Fibroblast of the conjunctiva (primary cell): ENCODE measurements around the gene CDX2.

Experiments
- DNase-seq: peaks from one replicate; pipeline ENCODE4 v3.0.0-alpha.2; 2010; ENCODE audit warnings: low read depth

Gene CDX2

DNA sequence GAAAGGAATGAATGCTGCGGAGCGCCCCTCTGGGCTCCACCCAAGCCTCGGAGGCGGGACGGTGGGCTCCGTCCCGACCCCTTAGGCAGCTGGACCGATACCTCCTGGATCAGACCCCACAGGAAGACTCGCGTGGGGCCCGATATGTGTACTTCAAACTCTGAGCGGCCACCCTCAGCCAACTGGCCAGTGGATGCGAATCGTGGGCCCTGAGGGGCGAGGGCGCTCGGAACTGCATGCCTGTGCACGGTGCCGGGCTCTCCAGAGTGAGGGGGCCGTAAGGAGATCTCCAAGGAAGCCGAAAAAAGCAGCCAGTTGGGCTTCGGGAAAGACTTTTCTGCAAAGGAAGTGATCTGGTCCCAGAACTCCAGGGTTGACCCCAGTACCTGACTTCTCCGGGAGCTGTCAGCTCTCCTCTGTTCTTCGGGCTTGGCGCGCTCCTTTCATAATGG, 40.7 kb downstream of the CDX2 start:
- no peak for DNase-seq

DNA sequence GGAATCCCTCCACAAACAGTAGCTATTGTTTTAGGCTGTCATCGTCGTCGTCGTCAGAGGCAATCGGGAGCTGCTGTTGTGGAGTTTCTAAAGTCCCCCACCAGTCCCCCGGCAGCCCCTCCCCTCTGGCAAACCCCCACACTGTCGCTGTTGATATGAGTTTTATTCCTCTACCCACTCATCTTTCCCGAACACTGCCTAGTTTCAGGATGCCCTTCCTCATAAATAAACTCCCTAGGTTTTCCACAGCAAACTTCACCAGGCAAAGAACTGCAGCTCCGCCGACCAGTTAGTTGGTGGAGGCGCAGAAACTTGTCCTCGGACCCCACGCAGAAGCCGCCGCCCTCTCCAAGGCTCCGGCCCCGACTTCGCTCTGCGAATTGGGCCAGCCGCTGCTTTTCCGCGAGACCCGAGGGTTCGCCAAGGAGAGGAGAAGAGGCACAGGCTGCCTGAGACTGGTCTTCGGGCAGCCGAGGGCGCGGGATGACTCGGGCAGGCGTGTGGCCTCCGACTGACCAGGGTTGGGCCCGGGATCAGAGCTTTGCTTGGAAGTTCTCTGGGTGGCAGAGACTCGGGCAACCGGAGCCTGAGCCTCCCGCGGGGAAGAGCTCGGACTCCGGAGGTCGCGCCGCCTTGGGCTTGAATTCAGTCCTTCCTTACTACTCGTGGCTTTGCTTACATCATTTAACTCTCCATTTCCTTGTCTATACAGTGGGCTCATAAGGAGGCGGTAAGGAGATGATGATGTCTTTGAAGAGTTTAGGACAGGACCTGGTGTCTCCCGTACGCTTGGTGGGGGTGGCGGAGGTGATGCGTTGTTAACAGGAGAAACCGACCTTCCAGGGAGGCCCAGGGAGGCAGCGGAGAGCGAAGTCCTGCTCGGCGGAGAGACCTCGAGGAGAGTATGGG, 41.4 kb downstream of the CDX2 start:
- no peak for DNase-seq

DNA sequence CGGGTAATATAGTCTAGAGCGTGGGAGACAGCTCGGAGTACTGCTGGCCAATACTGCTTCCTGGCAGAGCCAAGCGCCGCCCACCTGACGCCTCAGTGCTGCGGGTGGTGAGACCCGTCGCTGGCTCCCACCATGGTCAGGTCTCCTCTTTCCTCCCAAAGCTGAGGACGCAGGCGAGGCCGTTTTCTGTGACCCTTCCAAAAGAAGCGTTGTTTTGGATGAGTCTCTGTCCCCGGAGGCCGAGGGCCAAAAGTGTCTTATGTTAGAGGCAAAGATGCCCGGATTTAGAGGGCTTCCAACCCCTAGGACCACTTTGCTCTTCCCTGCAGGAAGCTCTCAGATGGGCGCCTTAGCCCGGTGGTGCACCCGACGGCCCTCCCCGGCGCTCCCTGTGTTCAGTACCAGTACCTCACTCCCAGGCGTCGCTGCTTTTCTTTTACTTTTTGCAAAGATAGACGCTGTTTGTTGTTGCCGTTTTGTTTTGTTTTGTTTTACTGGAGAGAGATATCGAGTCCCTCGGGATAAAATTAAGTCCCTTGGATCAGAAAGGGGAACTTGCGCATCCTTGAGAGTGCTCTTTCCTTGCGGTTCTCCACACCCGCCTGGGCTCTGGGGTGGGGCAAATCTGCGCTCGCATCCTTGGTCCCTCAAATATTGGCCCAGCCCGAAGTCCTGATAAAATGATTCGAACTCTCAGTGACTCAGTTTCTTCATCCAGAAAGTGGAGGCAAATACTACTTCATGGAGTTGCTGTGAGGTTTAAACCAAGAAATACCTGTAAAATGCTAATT, 42.3 kb downstream of the CDX2 start:
- no peak for DNase-seq

DNA sequence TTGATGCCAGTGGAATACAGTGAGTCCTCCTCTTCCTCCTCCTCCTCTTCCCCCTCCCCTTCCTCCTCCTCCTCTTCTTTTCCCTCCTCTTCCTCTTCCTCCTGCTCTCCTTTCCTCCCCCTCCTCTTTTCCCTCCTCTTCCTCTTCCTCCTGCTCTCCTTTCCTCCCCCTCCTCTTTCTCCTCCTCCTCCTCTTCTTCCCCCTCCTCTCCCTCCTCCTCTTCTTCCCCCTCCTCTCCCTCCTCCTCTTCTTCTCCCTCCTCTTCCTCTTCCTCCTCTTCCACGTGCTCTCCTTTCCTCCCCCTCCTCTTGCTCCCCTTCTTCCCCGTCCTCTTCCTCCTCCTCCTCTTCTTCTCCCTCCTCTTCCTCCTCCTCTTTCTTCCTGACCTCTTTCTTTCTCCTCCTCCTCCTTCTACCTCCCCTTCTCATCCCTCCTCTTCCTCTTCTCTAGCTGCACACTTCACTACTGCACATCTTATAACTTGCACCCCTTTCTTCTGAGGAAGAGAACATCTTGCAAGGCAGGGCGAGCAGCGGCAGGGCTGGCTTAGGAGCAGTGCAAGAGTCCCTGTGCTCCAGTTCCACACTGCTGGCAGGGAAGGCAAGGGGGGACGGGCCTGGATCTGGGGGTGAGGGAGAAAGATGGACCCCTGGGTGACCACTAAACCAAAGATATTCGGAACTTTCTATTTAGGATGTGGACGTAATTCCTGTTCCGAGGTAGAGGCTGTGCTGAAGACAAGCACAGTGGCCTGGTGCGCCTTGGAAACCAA, 43.7 kb downstream of the CDX2 start:
- no peak for DNase-seq

DNA sequence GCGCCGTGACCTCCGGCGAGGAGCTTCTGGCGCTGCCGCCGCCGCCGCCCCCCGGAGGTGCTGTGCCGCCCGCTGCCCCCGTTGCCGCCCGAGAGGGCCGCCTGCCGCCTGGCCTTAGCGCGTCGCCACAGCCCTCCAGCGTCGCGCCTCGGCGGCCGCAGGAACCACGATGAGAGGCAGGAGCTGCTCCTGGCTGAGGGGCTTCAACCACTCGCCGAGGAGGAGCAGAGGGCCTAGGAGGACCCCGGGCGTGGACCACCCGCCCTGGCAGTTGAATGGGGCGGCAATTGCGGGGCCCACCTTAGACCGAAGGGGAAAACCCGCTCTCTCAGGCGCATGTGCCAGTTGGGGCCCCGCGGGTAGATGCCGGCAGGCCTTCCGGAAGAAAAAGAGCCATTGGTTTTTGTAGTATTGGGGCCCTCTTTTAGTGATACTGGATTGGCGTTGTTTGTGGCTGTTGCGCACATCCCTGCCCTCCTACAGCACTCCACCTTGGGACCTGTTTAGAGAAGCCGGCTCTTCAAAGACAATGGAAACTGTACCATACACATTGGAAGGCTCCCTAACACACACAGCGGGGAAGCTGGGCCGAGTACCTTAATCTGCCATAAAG, 44.5 kb downstream of the CDX2 start:
- DNase-seq, result no peak

DNA sequence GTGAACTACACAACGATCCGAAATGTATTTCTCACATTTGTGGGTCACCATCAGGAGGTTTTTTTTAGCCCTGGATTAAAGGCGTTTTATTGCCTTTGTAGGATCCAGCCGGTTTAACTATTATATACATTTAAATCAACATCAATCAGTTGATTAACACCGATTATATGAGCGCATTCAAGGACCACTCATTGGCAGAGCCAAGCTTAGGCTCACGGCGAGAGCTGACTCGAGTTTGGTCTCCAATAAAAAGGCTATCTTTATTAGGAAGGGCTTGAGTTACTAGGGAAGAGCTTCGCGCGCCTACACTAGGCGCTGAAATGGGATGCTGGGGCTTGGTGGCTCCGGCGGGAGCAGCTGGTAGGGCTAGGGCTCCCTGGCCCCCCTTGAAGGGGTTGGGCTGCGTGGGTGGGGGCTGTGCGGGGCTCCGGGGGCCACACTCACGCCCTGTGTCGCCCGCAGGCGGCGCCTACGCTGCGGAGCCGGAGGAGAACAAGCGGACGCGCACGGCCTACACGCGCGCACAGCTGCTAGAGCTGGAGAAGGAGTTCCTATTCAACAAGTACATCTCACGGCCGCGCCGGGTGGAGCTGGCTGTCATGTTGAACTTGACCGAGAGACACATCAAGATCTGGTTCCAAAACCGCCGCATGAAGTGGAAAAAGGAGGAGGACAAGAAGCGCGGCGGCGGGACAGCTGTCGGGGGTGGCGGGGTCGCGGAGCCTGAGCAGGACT, 45.2 kb downstream of the CDX2 start:
- DNase-seq, result no peak

DNA sequence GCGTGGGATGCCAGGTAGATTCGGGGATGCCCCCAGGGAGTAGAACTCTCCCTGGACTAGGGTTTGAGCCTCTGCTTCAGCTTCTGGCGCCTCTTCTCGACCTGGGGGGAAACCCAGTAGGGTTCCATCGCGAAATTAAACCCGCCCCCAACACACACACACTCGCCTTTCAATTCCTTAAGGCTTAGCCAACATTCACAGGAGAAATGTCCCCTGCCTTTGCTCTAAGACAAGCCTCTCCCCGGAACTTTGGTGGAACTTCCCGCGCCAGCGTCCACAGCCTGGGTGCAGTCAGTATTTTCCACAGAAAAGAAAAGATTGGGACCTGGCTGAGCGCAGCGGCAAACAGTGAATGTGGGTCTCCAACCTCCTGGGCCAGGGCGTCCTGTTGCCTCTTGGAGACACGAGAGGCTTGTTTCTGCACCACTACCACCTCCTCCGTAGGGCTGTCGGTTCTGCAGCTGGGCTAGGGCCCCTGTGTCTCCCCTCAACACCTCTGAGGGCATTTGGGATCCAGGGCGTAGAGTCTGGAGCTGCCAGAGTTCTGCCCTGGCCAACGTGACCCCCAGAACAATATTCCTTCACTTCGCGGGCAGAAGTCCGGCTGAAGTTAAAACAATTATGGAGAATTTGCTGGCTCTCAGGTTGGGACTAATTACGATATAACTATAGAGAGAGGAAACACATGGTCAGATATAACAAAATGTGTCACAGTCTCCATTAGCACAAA, 46.1 kb downstream of the CDX2 start:
- DNase-seq, result no peak

DNA sequence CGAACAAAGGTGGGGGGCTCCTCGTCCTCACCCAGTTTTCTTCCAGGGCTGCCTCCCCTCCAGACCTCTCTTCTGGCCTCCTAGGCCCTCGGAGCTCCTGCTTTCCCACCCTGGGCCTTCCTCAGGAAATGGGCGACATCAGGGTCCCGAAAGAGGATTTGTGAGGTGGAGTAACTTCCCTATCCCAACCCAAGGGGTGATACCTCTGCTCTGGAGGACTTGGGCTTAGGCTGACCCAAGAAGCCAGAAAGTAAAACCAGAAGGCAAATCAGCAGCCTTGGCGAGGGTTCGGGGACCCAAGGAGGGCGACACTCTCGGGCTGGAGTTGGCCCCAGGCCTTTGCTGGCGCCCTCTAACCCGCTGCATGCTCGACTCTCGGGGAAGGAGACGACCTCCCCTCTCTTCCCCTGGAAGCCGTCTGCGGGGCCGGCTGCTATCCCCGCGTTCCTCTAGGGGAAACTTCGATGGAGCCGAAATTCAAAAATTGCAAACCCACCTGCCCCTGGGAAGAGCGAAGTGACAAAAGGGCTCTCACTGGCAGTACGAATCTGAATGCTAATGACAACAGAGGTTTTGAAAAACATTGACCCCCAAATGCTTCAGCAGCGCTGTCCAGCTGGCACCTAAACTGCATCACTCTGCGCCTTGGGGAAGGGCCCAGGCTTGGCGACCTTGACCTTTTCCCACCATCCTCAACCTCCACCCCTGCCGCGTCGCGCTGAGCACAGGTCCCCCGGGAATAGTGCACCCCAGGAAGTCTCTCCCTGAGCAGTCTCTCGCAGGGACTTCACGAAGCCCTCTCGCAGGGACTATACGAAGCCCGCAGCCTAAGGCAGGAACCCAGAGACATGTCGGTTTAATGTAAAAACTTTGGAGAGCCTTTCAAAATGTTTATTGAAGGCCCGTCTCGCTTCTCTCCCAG, 46.9 kb downstream of the CDX2 start:
- DNase-seq, result no peak

DNA sequence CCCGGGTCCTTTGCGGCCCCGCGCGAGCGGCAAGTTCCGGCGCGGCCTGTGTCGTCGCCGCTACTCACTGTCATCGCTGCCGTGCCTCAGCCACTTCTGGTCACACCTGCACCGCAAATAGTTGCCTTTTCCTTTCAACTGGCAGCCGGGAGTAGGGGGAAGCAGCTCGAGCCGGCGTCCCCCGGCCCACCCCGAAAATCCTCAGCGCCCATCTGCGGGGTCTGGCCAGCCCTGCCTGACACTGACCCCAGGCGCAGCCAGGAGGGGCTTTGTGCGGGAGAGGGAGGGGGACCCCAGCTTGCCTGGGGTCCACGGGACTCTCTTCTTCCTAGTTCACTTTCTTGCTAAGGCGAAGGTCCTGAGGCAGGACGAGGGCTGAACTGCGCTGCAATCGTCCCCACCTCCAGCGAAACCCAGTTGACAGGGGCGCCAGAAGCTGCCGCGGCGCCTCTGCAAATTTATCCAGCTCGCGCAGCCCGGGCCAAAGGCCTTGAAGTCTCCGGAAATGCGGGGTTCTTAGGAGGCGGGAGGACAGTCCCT, 47.6 kb downstream of the CDX2 start:
- no peak for DNase-seq

DNA sequence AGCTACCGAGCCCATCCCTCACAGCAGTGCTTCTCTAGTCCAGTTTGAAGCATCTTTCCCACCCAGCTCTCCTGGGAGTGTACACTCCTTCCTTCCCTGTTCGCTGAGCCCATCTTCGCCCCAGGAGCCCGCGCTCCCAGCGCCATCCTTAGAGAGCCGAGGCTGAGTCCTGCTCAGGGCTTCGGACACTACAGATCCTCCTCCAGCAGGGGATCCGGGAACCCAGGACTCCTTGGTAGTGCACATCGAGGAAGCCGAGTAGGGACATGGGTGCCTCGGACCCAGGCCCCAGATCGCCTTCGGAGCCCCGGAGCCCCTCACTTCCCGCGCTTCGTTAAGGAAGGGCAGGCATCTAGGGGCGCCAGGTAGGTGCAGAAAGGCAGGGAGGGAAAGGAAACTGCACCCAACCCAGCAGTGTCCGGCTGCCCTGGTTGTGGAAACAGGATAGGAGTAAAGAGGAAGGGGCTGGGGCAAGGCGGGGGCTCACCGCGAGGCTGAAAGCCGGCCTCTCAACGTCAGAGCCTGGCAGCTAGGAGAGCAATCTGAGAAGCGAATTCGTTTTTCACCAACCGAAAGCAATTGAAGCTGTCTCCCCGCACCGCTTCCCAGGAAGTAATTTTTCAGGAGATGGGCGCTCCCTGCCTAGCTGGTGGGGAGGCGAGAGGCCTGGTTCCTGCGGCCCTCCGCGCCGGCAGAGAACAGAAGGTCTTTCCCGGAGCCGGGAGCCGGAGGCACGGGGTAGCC, 48.3 kb downstream of the CDX2 start:
- DNase-seq, result no peak

DNA sequence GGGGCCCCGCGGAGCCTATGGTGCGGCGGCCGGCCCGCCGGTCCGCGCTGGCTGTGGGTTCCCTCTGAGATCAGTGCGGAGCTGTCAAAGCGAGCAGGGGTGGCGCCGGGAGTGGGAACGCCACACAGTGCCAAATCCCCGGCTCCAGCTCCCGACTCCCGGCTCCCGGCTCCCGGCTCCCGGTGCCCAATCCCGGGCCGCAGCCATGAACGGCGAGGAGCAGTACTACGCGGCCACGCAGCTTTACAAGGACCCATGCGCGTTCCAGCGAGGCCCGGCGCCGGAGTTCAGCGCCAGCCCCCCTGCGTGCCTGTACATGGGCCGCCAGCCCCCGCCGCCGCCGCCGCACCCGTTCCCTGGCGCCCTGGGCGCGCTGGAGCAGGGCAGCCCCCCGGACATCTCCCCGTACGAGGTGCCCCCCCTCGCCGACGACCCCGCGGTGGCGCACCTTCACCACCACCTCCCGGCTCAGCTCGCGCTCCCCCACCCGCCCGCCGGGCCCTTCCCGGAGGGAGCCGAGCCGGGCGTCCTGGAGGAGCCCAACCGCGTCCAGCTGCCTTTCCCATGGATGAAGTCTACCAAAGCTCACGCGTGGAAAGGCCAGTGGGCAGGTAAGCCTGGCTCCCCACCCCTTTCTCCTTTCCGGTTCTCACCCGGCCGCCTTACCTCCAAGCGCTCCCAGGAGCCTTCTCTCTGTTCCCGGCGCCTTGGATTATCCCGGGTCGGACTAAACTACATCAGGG, 49.0 kb downstream of the CDX2 start, which contains the start of gene PDX1:
TSS of gene PDX1 (plus strand) at position 67 of the 743 bp plus-strand sequence. CDS start at position 206, 139 bp downstream.
- DNase-seq, result no peak

DNA sequence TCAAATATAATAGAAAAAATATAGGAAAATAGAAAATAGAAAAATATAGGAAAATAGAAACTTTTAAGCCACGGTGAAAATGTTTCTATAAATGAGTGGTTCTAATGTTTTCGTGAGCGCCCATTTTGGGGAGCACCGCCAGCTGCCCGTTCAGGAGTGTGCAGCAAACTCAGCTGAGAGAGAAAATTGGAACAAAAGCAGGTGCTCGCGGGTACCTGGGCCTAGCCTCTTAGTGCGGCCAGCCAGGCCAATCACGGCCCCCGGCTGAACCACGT, 49.5 kb downstream of the CDX2 start:
- DNase-seq, result no peak

DNA sequence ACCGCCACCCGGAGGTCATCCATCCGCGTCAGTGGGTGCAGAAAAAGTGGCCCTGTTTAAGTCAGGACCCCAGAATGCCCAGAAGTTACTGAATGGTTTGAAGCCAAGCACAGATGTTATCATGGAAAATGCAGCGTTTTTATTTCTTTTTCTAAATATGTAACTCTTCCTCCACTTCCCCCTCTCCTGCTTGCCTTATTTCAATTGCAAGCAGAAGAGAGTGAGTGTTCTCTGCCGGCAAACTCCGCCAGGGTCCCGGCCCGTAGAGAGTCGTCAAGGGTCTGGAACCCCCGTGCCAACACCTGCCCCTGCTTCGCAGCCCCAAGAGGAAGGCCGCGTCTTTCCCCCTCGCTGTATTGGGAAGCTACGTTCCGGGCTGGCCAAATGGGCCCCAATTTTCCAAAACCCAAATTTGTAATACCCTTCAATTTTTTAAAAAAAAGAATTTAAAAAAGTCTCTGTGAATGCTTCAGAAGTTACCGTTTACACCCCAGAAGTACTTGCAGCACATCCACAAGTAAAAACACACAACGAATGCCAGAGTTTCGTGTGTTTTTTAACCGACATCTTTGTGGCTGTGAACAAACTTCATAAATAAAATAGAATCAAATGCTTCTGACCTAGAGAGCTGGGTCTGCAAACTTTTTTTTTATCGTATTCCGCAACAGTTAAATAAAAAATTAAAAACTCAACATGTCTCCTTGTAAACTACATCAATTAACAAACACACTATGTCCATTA, 50.0 kb downstream of the CDX2 start:
- no peak for DNase-seq

DNA sequence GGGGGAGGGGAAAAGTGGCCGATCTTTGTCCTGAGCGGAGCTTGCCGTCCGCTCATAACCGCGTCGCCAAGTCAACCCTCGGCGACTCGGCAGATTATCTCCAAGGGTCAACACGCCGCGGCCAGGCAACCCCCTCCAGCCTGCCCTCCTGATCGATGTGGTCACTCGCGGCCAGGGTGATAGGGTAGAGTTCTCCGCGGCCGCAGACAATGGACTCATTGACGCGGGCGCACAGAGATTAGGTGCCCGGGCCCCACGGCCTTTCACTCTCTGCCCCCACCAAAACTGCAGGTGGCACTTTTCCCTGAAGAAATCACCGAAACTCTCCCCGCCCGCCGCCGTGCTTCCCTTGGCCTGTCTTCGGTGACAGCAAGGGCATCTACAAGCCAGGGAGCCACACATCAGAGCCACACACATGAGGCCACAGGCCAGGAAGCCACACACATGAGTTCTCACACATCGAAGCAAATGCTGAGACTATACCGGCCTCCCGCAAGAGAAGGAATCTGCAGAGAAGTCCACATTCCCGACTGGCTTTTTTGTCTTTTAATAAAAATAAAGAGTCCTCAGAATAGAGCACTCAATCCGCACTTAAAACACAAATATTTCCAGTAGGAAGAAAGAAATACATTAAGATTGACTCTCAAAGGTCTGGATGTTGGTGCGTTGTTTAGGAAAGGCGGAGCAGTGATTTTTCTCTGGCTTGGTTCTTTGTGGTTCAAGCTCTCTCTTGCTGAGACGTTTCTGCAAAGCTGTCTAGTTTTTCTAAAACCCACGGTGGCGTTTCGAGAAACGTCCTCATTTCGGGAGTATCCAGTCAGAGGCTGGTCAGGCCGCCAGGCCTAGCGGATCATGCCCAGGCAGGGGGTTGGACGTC, 50.8 kb downstream of the CDX2 start:
- DNase-seq, result no peak

DNA sequence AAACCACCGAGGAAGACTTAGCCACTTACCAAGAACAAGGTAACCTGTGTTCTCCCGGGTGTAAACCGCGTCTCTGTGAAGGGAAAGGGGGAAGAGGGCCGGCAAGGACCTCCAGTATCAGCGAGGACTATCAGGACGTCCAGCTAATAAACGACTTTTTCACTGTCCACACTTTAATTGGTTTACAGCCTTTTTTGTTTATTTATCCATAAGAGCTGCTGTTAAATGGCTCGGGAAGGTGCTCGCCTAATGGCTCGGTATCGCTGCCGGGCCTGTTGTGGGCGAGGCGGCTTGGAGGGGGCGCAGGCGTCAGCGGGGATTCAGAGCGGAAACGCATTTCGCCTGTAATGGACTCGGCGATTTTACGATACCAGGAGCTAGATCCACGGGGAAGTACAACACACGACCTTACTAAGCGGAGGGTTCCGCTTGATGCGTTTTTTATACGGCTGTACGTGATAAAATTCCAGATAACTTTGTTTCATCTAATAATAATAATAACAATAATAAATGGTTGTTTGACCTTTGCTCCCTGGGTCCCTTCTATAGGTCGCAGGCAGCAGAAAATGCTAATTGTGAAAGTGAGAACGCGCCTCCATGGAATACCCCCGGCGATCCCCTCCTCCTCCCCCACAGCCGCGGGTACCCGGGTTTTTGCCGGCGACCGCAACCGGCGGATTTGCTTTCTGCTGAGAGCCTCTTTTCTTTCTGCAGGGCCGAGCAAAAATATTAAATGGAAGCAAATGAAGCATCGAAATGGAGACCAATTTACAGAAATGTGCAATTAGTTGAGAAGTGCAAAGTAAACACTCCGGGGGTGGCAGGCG, 51.8 kb downstream of the CDX2 start:
- DNase-seq, result no peak
